ENCODE data around the gene GLI1.
A peak's percentile ranks its signal among the peaks of the same experiment; 100 is the strongest.

GLI1 gene

GRCh38 chr12:57461276-57461916 lies 1.8 kb downstream of the GLI1 start:
- peak; percentile 72 for DNase-seq (ENCODE audit: low spot score)

GRCh38 chr12:57461917-57462250 lies 2.3 kb downstream of the GLI1 start:
- no peak for DNase-seq (ENCODE audit: low spot score)

GRCh38 chr12:57462251-57462911 lies 2.8 kb downstream of the GLI1 start:
- DNase-seq (ENCODE audit: low spot score), result peak; percentile 92

- DNase-seq (ENCODE audit: low spot score), result no peak
These were observed 3.3 kb downstream of the GLI1 start for GRCh38 chr12:57462912-57463253.

GRCh38 chr12:57464569-57464968 lies 5.0 kb downstream of the GLI1 start:
- no peak for DNase-seq (ENCODE audit: low spot score)

- no peak for DNase-seq (ENCODE audit: low spot score)
These were observed 5.6 kb downstream of the GLI1 start for GRCh38 chr12:57465030-57465746.

- no peak for DNase-seq (ENCODE audit: low spot score)
These were observed 6.3 kb downstream of the GLI1 start for GRCh38 chr12:57465747-57466505.

GRCh38 chr12:57467212-57467874 lies 7.8 kb downstream of the GLI1 start:
- no peak for DNase-seq (ENCODE audit: low spot score)

- DNase-seq (ENCODE audit: low spot score), result no peak
These were observed 8.3 kb downstream of the GLI1 start for GRCh38 chr12:57467915-57468314.

- DNase-seq (ENCODE audit: low spot score), result no peak
These were observed 9.9 kb downstream of the GLI1 start for GRCh38 chr12:57469296-57470164.

- DNase-seq (ENCODE audit: low spot score), result no peak
These were observed 10.8 kb downstream of the GLI1 start for GRCh38 chr12:57470286-57470969.

GRCh38 chr12:57470970-57471656 lies 11.5 kb downstream of the GLI1 start:
- no peak for DNase-seq (ENCODE audit: low spot score)

GRCh38 chr12:57471661-57472060 lies 12.1 kb downstream of the GLI1 start:
- DNase-seq (ENCODE audit: low spot score), result no peak

GRCh38 chr12:57472391-57472790 lies 12.8 kb downstream of the GLI1 start:
- no peak for DNase-seq (ENCODE audit: low spot score)

GRCh38 chr12:57473392-57473791 lies 13.8 kb downstream of the GLI1 start:
- DNase-seq (ENCODE audit: low spot score), result no peak

GRCh38 chr12:57473886-57474285 lies 14.3 kb downstream of the GLI1 start:
- no peak for DNase-seq (ENCODE audit: low spot score)

- DNase-seq (ENCODE audit: low spot score), result no peak
These were observed 14.8 kb downstream of the GLI1 start for GRCh38 chr12:57474430-57474829.

- no peak for DNase-seq (ENCODE audit: low spot score)
These were observed 15.3 kb downstream of the GLI1 start for GRCh38 chr12:57474862-57475261.

- DNase-seq (ENCODE audit: low spot score), result peak; percentile 71
These were observed 15.9 kb downstream of the GLI1 start for GRCh38 chr12:57475271-57476161.

Measured in AG20443 (cell line).